ENCODE measurements around the gene PRDM16. TPM values are rescaled to one million over a fixed set of nuclear protein-coding genes. Genes with fewer than 3 reads are reported as not detected.

PRDM16 gene
- total and polyA plus RNA-seq, 2 of the 13 experiments (the other 11 are each of a cell fraction or from before 2014, with no cell fraction given), result 0.15 to 0.81 TPM

DNA sequence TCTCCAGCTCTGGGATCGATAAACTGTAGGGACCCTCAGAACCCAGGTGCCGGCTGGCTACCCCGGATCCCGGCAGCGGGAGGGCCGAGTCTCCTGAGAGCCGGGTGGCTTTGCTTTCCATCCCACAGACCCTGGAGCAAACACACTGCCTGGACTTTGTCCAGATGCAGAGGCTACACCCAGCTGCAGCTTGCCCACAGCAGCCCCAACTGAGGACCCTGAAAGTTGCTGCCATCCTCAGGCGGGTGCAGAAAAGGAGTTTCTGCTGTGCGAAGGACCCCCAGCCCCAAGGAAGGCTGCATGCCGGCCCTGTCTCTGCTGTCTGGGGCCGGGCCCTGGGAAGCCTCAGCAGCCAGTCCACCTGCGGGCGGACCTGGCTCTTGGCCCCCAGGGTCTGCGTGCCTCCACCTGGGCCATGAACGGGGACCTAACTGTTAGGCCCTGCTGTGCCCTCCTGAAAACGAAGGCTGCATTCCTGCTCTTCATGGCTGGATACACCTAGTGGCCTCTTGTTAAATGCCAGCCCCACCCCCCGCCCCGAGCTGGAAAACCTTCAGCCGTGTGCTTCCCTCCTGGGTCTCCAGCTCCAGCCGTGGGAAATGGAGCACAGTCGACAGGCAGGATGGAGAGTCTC lies 287.9 kb downstream of the PRDM16 start (continued):
- TF ChIP-seq, protein P1, sequence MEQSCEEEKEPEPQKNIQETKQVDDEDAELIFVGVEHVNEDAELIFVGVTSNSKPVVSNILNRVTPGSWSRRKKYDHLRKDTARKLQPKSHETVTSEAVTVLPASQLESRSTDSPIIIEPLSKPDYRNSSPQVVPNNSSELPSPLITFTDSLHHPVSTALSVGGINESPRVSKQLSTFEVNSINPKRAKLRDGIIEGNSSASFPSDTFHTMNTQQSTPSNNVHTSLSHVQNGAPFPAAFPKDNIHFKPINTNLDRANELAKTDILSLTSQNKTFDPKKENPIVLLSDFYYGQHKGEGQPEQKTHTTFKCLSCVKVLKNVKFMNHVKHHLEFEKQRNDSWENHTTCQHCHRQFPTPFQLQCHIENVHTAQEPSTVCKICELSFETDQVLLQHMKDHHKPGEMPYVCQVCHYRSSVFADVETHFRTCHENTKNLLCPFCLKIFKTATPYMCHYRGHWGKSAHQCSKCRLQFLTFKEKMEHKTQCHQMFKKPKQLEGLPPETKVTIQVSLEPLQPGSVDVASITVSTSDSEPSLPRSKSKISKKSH (CRISPR knock-in tag; IDR thresholded peaks at IDR 0.05; ENCODE audit: borderline replicate concordance), result no peak
- TF ChIP-seq, protein P2, sequence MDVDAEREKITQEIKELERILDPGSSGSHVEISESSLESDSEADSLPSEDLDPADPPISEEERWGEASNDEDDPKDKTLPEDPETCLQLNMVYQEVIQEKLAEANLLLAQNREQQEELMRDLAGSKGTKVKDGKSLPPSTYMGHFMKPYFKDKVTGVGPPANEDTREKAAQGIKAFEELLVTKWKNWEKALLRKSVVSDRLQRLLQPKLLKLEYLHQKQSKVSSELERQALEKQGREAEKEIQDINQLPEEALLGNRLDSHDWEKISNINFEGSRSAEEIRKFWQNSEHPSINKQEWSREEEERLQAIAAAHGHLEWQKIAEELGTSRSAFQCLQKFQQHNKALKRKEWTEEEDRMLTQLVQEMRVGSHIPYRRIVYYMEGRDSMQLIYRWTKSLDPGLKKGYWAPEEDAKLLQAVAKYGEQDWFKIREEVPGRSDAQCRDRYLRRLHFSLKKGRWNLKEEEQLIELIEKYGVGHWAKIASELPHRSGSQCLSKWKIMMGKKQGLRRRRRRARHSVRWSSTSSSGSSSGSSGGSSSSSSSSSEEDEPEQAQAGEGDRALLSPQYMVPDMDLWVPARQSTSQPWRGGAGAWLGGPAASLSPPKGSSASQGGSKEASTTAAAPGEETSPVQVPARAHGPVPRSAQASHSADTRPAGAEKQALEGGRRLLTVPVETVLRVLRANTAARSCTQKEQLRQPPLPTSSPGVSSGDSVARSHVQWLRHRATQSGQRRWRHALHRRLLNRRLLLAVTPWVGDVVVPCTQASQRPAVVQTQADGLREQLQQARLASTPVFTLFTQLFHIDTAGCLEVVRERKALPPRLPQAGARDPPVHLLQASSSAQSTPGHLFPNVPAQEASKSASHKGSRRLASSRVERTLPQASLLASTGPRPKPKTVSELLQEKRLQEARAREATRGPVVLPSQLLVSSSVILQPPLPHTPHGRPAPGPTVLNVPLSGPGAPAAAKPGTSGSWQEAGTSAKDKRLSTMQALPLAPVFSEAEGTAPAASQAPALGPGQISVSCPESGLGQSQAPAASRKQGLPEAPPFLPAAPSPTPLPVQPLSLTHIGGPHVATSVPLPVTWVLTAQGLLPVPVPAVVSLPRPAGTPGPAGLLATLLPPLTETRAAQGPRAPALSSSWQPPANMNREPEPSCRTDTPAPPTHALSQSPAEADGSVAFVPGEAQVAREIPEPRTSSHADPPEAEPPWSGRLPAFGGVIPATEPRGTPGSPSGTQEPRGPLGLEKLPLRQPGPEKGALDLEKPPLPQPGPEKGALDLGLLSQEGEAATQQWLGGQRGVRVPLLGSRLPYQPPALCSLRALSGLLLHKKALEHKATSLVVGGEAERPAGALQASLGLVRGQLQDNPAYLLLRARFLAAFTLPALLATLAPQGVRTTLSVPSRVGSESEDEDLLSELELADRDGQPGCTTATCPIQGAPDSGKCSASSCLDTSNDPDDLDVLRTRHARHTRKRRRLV (CRISPR knock-in tag; IDR thresholded peaks at IDR 0.05), result no peak
- TF ChIP-seq, protein P3, sequence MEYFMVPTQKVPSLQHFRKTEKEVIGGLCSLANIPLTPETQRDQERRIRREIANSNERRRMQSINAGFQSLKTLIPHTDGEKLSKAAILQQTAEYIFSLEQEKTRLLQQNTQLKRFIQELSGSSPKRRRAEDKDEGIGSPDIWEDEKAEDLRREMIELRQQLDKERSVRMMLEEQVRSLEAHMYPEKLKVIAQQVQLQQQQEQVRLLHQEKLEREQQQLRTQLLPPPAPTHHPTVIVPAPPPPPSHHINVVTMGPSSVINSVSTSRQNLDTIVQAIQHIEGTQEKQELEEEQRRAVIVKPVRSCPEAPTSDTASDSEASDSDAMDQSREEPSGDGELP (IDR thresholded peaks at IDR 0.05; ENCODE audit: borderline replicate concordance, low read depth), result peak; percentile 60; the same call in 1 of the 2 replicates
- TF ChIP-seq ARID2 (CRISPR knock-in tag; IDR thresholded peaks at IDR 0.05; ENCODE audit: borderline replicate concordance) (no peak), MIXL1 (CRISPR knock-in tag; IDR thresholded peaks at IDR 0.05) (no peak), RFXANK (CRISPR knock-in tag; IDR thresholded peaks at IDR 0.05) (no peak), ZNF317 (CRISPR knock-in tag; IDR thresholded peaks at IDR 0.05) (no peak), ZBTB38 (CRISPR knock-in tag; IDR thresholded peaks at IDR 0.05) (no peak), ZSCAN31 (CRISPR knock-in tag; IDR thresholded peaks at IDR 0.05; ENCODE audit: low read depth) (peak; percentile 50; the same call in 1 of the 2 replicates), ZNF766 (CRISPR knock-in tag; IDR thresholded peaks at IDR 0.05; ENCODE audit: borderline replicate concordance) (no peak), CHD4 (IDR thresholded peaks at IDR 0.05; ENCODE audit: borderline replicate concordance, low read length) (no peak), TEAD2 (CRISPR knock-in tag; IDR thresholded peaks at IDR 0.05) (no peak), JARID2 (CRISPR knock-in tag; IDR thresholded peaks at IDR 0.05; ENCODE audit: insufficient replicate concordance) (no peak), TARDBP (CRISPR knock-in tag; IDR thresholded peaks at IDR 0.05) (0 out of 2 replicates have a peak, but pooled peaks have one; percentile 18)
- TF ChIP-seq, protein P4, sequence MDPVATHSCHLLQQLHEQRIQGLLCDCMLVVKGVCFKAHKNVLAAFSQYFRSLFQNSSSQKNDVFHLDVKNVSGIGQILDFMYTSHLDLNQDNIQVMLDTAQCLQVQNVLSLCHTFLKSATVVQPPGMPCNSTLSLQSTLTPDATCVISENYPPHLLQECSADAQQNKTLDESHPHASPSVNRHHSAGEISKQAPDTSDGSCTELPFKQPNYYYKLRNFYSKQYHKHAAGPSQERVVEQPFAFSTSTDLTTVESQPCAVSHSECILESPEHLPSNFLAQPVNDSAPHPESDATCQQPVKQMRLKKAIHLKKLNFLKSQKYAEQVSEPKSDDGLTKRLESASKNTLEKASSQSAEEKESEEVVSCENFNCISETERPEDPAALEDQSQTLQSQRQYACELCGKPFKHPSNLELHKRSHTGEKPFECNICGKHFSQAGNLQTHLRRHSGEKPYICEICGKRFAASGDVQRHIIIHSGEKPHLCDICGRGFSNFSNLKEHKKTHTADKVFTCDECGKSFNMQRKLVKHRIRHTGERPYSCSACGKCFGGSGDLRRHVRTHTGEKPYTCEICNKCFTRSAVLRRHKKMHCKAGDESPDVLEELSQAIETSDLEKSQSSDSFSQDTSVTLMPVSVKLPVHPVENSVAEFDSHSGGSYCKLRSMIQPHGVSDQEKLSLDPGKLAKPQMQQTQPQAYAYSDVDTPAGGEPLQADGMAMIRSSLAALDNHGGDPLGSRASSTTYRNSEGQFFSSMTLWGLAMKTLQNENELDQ (CRISPR knock-in tag; IDR thresholded peaks at IDR 0.05; ENCODE audit: borderline replicate concordance), result no peak
- TF ChIP-seq, protein P5, sequence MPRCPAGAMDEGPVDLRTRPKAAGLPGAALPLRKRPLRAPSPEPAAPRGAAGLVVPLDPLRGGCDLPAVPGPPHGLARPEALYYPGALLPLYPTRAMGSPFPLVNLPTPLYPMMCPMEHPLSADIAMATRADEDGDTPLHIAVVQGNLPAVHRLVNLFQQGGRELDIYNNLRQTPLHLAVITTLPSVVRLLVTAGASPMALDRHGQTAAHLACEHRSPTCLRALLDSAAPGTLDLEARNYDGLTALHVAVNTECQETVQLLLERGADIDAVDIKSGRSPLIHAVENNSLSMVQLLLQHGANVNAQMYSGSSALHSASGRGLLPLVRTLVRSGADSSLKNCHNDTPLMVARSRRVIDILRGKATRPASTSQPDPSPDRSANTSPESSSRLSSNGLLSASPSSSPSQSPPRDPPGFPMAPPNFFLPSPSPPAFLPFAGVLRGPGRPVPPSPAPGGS (CRISPR knock-in tag; IDR thresholded peaks at IDR 0.05), result no peak
